Measurements from ENCODE around the gene SIGLEC7.

SIGLEC7 gene

GRCh38 chr19:51194527-51195315 lies 52.6 kb downstream of the SIGLEC7 start:
- no peak for DNase-seq (ENCODE audit: extremely low read depth, low read depth)
- TF ChIP-seq CTCF (IDR thresholded peaks at IDR 0.05; ENCODE audit: low read depth, low read length): no peak

DNA sequence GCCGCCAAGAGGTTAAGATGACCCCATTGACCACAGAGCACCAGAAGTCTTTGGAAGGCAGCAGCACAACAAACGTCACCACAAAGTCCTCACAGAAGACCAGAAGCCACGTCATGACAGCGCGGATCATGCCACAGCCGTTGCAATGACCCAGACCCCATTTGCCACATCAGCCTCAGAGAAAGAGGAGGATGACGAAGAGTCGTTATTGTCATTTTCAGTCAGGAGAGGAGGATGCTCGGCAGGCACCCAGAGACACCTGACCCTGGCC lies 53.1 kb downstream of the SIGLEC7 start:
- DNase-seq (ENCODE audit: extremely low read depth, low read depth): no peak
- no peak for TF ChIP-seq CTCF (IDR thresholded peaks at IDR 0.05; ENCODE audit: low read depth, low read length)

GRCh38 chr19:51195616-51196015 lies 53.5 kb downstream of the SIGLEC7 start:
- no peak for TF ChIP-seq CTCF (IDR thresholded peaks at IDR 0.05; ENCODE audit: low read depth, low read length)
- DNase-seq (ENCODE audit: extremely low read depth, low read depth): no peak

GRCh38 chr19:51196181-51196580 lies 54.1 kb downstream of the SIGLEC7 start:
- TF ChIP-seq CTCF (IDR thresholded peaks at IDR 0.05; ENCODE audit: low read depth, low read length): no peak
- DNase-seq (ENCODE audit: extremely low read depth, low read depth): no peak

DNA sequence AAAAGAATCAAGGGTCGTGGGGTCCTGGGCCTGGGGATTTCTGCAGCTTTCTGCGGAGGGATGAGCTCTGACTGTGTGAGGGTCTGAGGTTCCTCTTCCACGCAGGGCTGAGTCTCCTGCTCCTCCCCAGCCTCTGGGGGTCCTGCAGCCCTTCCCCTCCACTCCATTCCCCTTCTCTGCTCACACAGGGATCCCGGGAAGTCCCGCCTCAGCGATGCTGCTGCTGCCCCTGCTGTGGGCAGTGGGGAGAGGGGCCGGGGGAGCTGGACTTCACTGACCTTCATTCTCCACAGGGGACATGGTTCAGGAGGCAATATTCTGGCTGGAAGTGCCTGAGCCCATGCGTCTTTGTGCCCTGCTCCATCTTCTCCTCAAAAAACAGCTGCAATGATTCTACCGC lies 56.5 kb downstream of the SIGLEC7 start:
- no peak for DNase-seq (ENCODE audit: extremely low read depth, low read depth)
- no peak for TF ChIP-seq CTCF (IDR thresholded peaks at IDR 0.05; ENCODE audit: low read depth, low read length)

GRCh38 chr19:51200071-51200666 lies 58.1 kb downstream of the SIGLEC7 start:
- TF ChIP-seq CTCF (IDR thresholded peaks at IDR 0.05; ENCODE audit: low read depth, low read length): no peak
- no peak for DNase-seq (ENCODE audit: extremely low read depth, low read depth)

DNA sequence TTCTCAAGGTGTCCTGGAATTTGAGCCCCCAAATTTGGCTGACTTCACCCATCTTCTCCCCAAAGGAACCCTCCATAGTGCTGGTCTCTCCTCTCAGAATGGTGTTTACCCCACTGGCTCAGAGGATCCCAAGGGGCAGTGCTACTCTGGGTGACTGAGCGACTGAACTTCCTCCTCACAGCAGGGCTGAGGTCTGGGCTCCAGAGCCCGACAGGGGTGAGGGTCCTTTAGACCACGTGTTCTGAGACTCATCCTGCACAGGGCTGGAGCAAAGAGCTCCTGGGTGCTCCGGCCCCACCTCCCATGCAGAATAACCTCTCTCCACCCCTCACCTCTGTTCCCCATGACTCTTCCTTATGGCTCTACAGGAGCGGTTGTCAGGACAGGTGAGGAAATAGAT lies 59.6 kb downstream of the SIGLEC7 start:
- no peak for TF ChIP-seq CTCF (IDR thresholded peaks at IDR 0.05; ENCODE audit: low read depth, low read length)
- DNase-seq (ENCODE audit: extremely low read depth, low read depth): no peak
